Measurements from ENCODE around the gene ABTB2.

Gene ABTB2

GRCh38 chr11:34260072-34260575, 97.7 kb downstream of the ABTB2 start:
- ChIA-PET CTCF (interaction anchor here (0.9 to 1.9 kb wide), 6 partner anchors 9 to 307 kb away, joined by 3 to 6 read pairs (median 3); no protein-coding TSS in a partner anchor), POLR2A (no interaction called here)
- TF ChIP-seq, protein P1, sequence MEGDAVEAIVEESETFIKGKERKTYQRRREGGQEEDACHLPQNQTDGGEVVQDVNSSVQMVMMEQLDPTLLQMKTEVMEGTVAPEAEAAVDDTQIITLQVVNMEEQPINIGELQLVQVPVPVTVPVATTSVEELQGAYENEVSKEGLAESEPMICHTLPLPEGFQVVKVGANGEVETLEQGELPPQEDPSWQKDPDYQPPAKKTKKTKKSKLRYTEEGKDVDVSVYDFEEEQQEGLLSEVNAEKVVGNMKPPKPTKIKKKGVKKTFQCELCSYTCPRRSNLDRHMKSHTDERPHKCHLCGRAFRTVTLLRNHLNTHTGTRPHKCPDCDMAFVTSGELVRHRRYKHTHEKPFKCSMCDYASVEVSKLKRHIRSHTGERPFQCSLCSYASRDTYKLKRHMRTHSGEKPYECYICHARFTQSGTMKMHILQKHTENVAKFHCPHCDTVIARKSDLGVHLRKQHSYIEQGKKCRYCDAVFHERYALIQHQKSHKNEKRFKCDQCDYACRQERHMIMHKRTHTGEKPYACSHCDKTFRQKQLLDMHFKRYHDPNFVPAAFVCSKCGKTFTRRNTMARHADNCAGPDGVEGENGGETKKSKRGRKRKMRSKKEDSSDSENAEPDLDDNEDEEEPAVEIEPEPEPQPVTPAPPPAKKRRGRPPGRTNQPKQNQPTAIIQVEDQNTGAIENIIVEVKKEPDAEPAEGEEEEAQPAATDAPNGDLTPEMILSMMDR (IDR thresholded peaks at IDR 0.05; ENCODE audit: control extremely low read depth, extremely low read depth, low read depth, missing control alignments), result no peak
- no peak for DNase-seq (ENCODE audit: extremely low spot score)

GRCh38 chr11:34259087-34259486, 98.7 kb downstream of the ABTB2 start:
- ChIA-PET POLR2A (no interaction called here), CTCF (interaction anchor here (1.0 to 1.9 kb wide), 4 partner anchors 8 to 271 kb away, joined by 3 to 6 read pairs (median 3); no protein-coding TSS in a partner anchor)
- no peak for DNase-seq (ENCODE audit: extremely low spot score)
- TF ChIP-seq, protein P1 (IDR thresholded peaks at IDR 0.05; ENCODE audit: control extremely low read depth, extremely low read depth, low read depth, missing control alignments), result no peak

- TF ChIP-seq, protein P1 (IDR thresholded peaks at IDR 0.05; ENCODE audit: control extremely low read depth, extremely low read depth, low read depth, missing control alignments), result no peak
- DNase-seq (ENCODE audit: extremely low spot score), result no peak
- POLR2A ChIA-PET, result no interaction called here
- CTCF ChIA-PET, result no interaction called here
Observed at GRCh38 chr11:34256626-34257025, 101.2 kb downstream of the ABTB2 start.

DNA sequence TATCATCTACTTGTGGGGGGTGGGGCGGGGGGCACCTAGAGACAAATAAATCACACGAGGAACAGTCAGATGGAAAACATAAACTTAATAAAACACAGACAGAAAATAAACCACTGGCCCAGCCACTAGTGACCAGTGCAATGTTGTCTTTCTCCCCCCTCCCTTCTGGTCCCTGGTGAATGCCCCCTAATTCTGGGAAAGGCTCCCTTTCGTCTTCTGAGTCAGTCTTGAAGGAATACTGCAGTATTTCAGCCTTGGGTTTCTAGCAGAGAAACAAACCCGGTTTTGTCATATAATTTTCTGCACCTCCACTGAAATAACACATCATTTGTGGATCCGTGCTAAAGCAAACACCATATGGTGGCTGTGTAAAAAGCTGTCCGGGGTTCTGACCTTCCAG, 101.7 kb downstream of the ABTB2 start:
- ChIA-PET POLR2A (no interaction called here), CTCF (no interaction called here)
- TF ChIP-seq, protein P1 (IDR thresholded peaks at IDR 0.05; ENCODE audit: control extremely low read depth, extremely low read depth, low read depth, missing control alignments), result no peak
- DNase-seq (ENCODE audit: extremely low spot score), result no peak

- ChIA-PET POLR2A (no interaction called here), CTCF (no interaction called here)
- no peak for DNase-seq (ENCODE audit: extremely low spot score)
- TF ChIP-seq, protein P1 (IDR thresholded peaks at IDR 0.05; ENCODE audit: control extremely low read depth, extremely low read depth, low read depth, missing control alignments), result no peak
Observed at GRCh38 chr11:34255101-34255500, 102.7 kb downstream of the ABTB2 start.

DNA sequence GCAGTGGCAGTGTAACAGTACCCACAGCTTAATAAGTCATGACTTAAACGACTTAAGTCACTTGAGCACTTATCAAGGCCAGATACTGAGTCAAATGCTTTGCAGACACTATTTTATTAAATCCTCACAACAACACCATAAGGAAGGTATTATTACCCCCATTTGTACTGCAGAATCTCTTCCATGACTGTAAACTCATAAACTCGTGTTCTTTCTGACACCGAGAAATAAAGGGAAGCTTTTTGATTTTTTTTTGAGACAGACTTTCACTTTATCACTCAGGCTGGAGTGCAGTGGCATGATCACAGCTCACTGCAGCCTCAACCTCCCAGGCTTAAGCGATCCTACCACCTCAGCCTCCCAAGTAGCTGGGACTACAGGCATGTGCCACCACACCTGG, 103.8 kb downstream of the ABTB2 start:
- ChIA-PET POLR2A (no interaction called here), CTCF (interaction anchor here (1.1 to 1.3 kb wide), 2 partner anchors 28 to 44 kb away, joined by 3 to 5 read pairs; no protein-coding TSS in a partner anchor)
- TF ChIP-seq, protein P1 (IDR thresholded peaks at IDR 0.05; ENCODE audit: control extremely low read depth, extremely low read depth, low read depth, missing control alignments), result no peak
- DNase-seq (ENCODE audit: extremely low spot score), result no peak
